ENCODE measurements around the gene CTU1. TPM values are rescaled to one million over a fixed set of nuclear protein-coding genes. Genes with fewer than 3 reads are reported as not detected.
A peak's percentile ranks its signal among the peaks of the same experiment; 100 is the strongest.

Gene CTU1
- total RNA-seq, 2 donors from 2014 or later, result 6.0 to 32.3 TPM

GRCh38 chr19:51127032-51127431 lies 18.8 kb upstream of the CTU1 start:
- DNase-seq (no peak), ATAC-seq (no peak)
- no peak overlapping the region for H3K4me3 ChIP-seq
- intact Hi-C loops (cut with DNase I), result no loop called here
- H3K36me3 ChIP-seq (replicated peaks in 1 of 2; ENCODE audit: insufficient read depth in 1 of 2, low read depth in 2 of 2), result no peaks in the 10 kb centered on the region
- H3K9me3 ChIP-seq, result no peaks in the 10 kb centered on the region
- 45 to 64% methylated on average over 2 to 6 of the region's 6 CpGs for WGBS, 2 donors
- no peaks in the 10 kb centered on the region for H3K27me3 ChIP-seq
- H3K4me1 ChIP-seq, result peaks cover 3% of the 10 kb centered on the region
- TF ChIP-seq POLR2A (IDR thresholded peaks at IDR 0.05), result no peak
- no peak for TF ChIP-seq CTCF (IDR thresholded peaks at IDR 0.05)
- H3K27ac ChIP-seq, result peak overlapping the region in 1 of 4 donors; percentile 49

GRCh38 chr19:51125421-51126075 lies 17.3 kb upstream of the CTU1 start:
- intact Hi-C loops (cut with DNase I), result no loop called here
- no peaks in the 10 kb centered on the region for H3K4me1 ChIP-seq
- peak overlapping the region in 1 of 4 donors; percentile 69 for H3K27ac ChIP-seq
- H3K4me3 ChIP-seq, result no peak overlapping the region
- no peaks in the 10 kb centered on the region for H3K27me3 ChIP-seq
- 53 to 63% methylated on average over 6 to 14 of the region's 16 CpGs for WGBS, 2 donors
- no peaks in the 10 kb centered on the region for H3K36me3 ChIP-seq (replicated peaks in 1 of 2; ENCODE audit: insufficient read depth in 1 of 2, low read depth in 2 of 2)
- ATAC-seq (no peak), DNase-seq (no peak)
- H3K9me3 ChIP-seq, result no peaks in the 10 kb centered on the region
- no peak for TF ChIP-seq CTCF (IDR thresholded peaks at IDR 0.05)
- TF ChIP-seq POLR2A (IDR thresholded peaks at IDR 0.05), result no peak

GRCh38 chr19:51124729-51125128 lies 16.5 kb upstream of the CTU1 start, which contains the start of gene SIGLEC9:
SIGLEC9 (plus strand) TSS chr19:51124906; CDS start chr19:51124975, 69 bp downstream.
- H3K9me3 ChIP-seq, result no peaks in the 10 kb centered on the region
- 42 to 68% methylated on average over 8 to 14 of the region's 14 CpGs for WGBS, 2 donors
- H3K27ac ChIP-seq, result peak within 1 kb of the TSS in 1 of 4 donors; percentile 69
- H3K4me3 ChIP-seq, result no peak within 1 kb of the TSS
- no peaks in the 10 kb centered on the region for H3K27me3 ChIP-seq
- ATAC-seq (no peak), DNase-seq (peak in 2 of 4 donors; percentile 16 to 79)
- TF ChIP-seq POLR2A (IDR thresholded peaks at IDR 0.05), result peak in 2 of 3 donors; percentile 17 to 63
- no peak for TF ChIP-seq CTCF (IDR thresholded peaks at IDR 0.05)
- no peaks in the 10 kb centered on the region for H3K36me3 ChIP-seq (replicated peaks in 1 of 2; ENCODE audit: insufficient read depth in 1 of 2, low read depth in 2 of 2)
- H3K4me1 ChIP-seq, result no peaks in the 10 kb centered on the region
- intact Hi-C loops (cut with DNase I), result no loop called here

GRCh38 chr19:51124216-51124615 lies 16.0 kb upstream of the CTU1 start:
- Histone ChIP-seq H3K27me3 (no peaks in the 10 kb centered on the region), H3K9me3 (no peaks in the 10 kb centered on the region), H3K4me1 (no peaks in the 10 kb centered on the region), H3K27ac (peak overlapping the region in 1 of 4 donors; percentile 69), H3K4me3 (no peak overlapping the region), H3K36me3 (replicated peaks in 1 of 2; ENCODE audit: insufficient read depth in 1 of 2, low read depth in 2 of 2) (no peaks in the 10 kb centered on the region)
- ATAC-seq, result no peak
- intact Hi-C loops (cut with DNase I), result no loop called here
- no peak for DNase-seq
- 54 to 55% methylated on average over 5 to 8 of the region's 9 CpGs for WGBS, 2 donors
- TF ChIP-seq CTCF (IDR thresholded peaks at IDR 0.05) (no peak), POLR2A (IDR thresholded peaks at IDR 0.05) (no peak)

- Histone ChIP-seq H3K27ac (peak overlapping the region in 1 of 4 donors; percentile 69), H3K9me3 (no peaks in the 10 kb centered on the region), H3K4me3 (no peak overlapping the region), H3K27me3 (no peaks in the 10 kb centered on the region), H3K4me1 (no peaks in the 10 kb centered on the region), H3K36me3 (replicated peaks in 1 of 2; ENCODE audit: insufficient read depth in 1 of 2, low read depth in 2 of 2) (no peaks in the 10 kb centered on the region)
- TF ChIP-seq POLR2A (IDR thresholded peaks at IDR 0.05) (no peak), CTCF (IDR thresholded peaks at IDR 0.05) (no peak)
- peak in 1 of 4 donors; percentile 27 for DNase-seq
- ATAC-seq, result no peak
- 53 to 54% methylated on average over 9 of the region's 9 CpGs for WGBS, 2 donors
- intact Hi-C loops (cut with DNase I), result no loop called here
Measured at GRCh38 chr19:51123802-51124201, 15.6 kb upstream of the CTU1 start.

All from body of pancreas (tissue), 4 donors.